ENCODE results near the gene SERPINB6. TPM values are rescaled to one million over a fixed set of nuclear protein-coding genes. Genes with fewer than 3 reads are reported as not detected.
"Not testable (repeated sequence)": the region's sequence is repeated elsewhere in the genome, so short reads cannot be mapped to it uniquely, and the experiment has no call there.

SERPINB6 gene
- polyA plus RNA-seq, 1 donor from 2014 or later: 77.8 TPM

GRCh38 chr6:2976571-2977085 lies 5.3 kb upstream of the SERPINB6 start:
- Mint-ChIP-seq H3K4me3 (peak overlapping the region in 2 of 4 donors; percentile 23 to 35), H3K27me3 (peaks cover 11% of the 10 kb centered on the region), H3K4me1 (peaks cover 4 to 16% (median 14%) of the 10 kb centered on the region in 3 donors), H3K9me3 (peaks cover 0 to 2% (median 0%) of the 10 kb centered on the region in 3 donors), H3K36me3 (peaks cover 2% of the 10 kb centered on the region), H3K27ac (no peak overlapping the region)

GRCh38 chr6:2976060-2976459 lies 4.7 kb upstream of the SERPINB6 start:
- peaks cover 4 to 17% (median 15%) of the 10 kb centered on the region in 3 donors for H3K4me1 Mint-ChIP-seq
- H3K27ac Mint-ChIP-seq: no peak overlapping the region
- H3K4me3 Mint-ChIP-seq: peak overlapping the region in 2 of 4 donors; percentile 35 to 83
- peaks cover 2% of the 10 kb centered on the region for H3K36me3 Mint-ChIP-seq
- H3K27me3 Mint-ChIP-seq: peaks cover 8% of the 10 kb centered on the region
- peaks cover 0 to 2% (median 0%) of the 10 kb centered on the region in 3 donors for H3K9me3 Mint-ChIP-seq

- H3K27ac Mint-ChIP-seq: peak overlapping the region in 1 of 3 donors; percentile 23
- peak overlapping the region in 1 of 4 donors; percentile 30 for H3K4me3 Mint-ChIP-seq
- peaks cover 13 to 31% (median 21%) of the 10 kb centered on the region in 3 donors for H3K4me1 Mint-ChIP-seq
- no peaks in the 10 kb centered on the region for H3K36me3 Mint-ChIP-seq
- peaks cover 0 to 2% (median 0%) of the 10 kb centered on the region in 3 donors for H3K9me3 Mint-ChIP-seq
- H3K27me3 Mint-ChIP-seq: no peaks in the 10 kb centered on the region
Measured at GRCh38 chr6:2973676-2974075, 2.3 kb upstream of the SERPINB6 start.

- H3K27ac Mint-ChIP-seq, H3K9me3 Mint-ChIP-seq, H3K36me3 Mint-ChIP-seq, H3K27me3 Mint-ChIP-seq: not testable (repeated sequence)
- Mint-ChIP-seq H3K4me1 (peaks cover 14 to 35% (median 26%) of the 10 kb centered on the region in 3 donors), H3K4me3 (peak overlapping the region in 1 of 4 donors; percentile 30)
Measured at GRCh38 chr6:2973180-2973579, 1.8 kb upstream of the SERPINB6 start.

GRCh38 chr6:2972685-2973084 lies 1.3 kb upstream of the SERPINB6 start:
- not testable (repeated sequence) for H3K27me3 Mint-ChIP-seq, H3K36me3 Mint-ChIP-seq, H3K9me3 Mint-ChIP-seq
- Mint-ChIP-seq H3K27ac (peak overlapping the region in 2 of 3 donors; percentile 89 to 93), H3K4me3 (peak overlapping the region; percentile 9 to 96 (median 90)), H3K4me1 (peaks cover 14 to 38% (median 31%) of the 10 kb centered on the region in 3 donors)

- Mint-ChIP-seq H3K4me1 (peaks cover 18 to 43% (median 35%) of the 10 kb centered on the region in 3 donors), H3K4me3 (peak overlapping the region; percentile 87 to 96 (median 95)), H3K27ac (peak overlapping the region; percentile 89 to 95 (median 93))
- H3K36me3 Mint-ChIP-seq, H3K27me3 Mint-ChIP-seq, H3K9me3 Mint-ChIP-seq: not testable (repeated sequence)
Measured at GRCh38 chr6:2972219-2972487, 786 bp upstream of the SERPINB6 start.

GRCh38 chr6:2970753-2971419 lies 481 bp downstream of the SERPINB6 start:
- Mint-ChIP-seq H3K36me3 (peaks cover 2% of the 10 kb centered on the region), H3K27me3 (no peaks in the 10 kb centered on the region), H3K4me1 (peaks cover 22 to 50% (median 34%) of the 10 kb centered on the region in 3 donors), H3K27ac (peak overlapping the region in 2 of 3 donors; percentile 79 to 81), H3K9me3 (peaks cover 0 to 2% (median 0%) of the 10 kb centered on the region in 3 donors), H3K4me3 (peak overlapping the region; percentile 88 to 96 (median 96))

- Mint-ChIP-seq H3K27ac (peak overlapping the region; percentile 71 to 81 (median 79)), H3K9me3 (peaks cover 0 to 2% (median 0%) of the 10 kb centered on the region in 3 donors), H3K27me3 (no peaks in the 10 kb centered on the region), H3K36me3 (peaks cover 2% of the 10 kb centered on the region), H3K4me1 (peaks cover 22 to 49% (median 32%) of the 10 kb centered on the region in 3 donors), H3K4me3 (peak overlapping the region; percentile 88 to 96 (median 95))
Measured at GRCh38 chr6:2970034-2970685, 1.2 kb downstream of the SERPINB6 start.

GRCh38 chr6:2969549-2969948 lies 1.8 kb downstream of the SERPINB6 start:
- no peaks in the 10 kb centered on the region for H3K27me3 Mint-ChIP-seq
- H3K4me3 Mint-ChIP-seq: peak overlapping the region in 3 of 4 donors; percentile 20 to 96 (median 27)
- peaks cover 22 to 51% (median 35%) of the 10 kb centered on the region in 3 donors for H3K4me1 Mint-ChIP-seq

GRCh38 chr6:2968600-2969135 lies 2.7 kb downstream of the SERPINB6 start:
- Mint-ChIP-seq H3K9me3 (peaks cover 0 to 2% (median 0%) of the 10 kb centered on the region in 3 donors), H3K36me3 (peaks cover 2% of the 10 kb centered on the region), H3K4me1 (peaks cover 22 to 51% (median 38%) of the 10 kb centered on the region in 3 donors), H3K27me3 (no peaks in the 10 kb centered on the region), H3K27ac (peak overlapping the region in 2 of 3 donors; percentile 24 to 85), H3K4me3 (peak overlapping the region in 1 of 4 donors; percentile 39)

More at GRCh38 chr6:2969549-2969948, 1.8 kb downstream of the SERPINB6 start:
- Mint-ChIP-seq H3K9me3 (peaks cover 0 to 2% (median 0%) of the 10 kb centered on the region in 3 donors), H3K27ac (peak overlapping the region in 2 of 3 donors; percentile 79 to 80), H3K36me3 (peaks cover 2% of the 10 kb centered on the region)

- peaks cover 0 to 2% (median 0%) of the 10 kb centered on the region in 3 donors for H3K9me3 Mint-ChIP-seq
- peaks cover 2% of the 10 kb centered on the region for H3K36me3 Mint-ChIP-seq
- peak overlapping the region in 1 of 4 donors; percentile 56 for H3K4me3 Mint-ChIP-seq
- H3K27ac Mint-ChIP-seq: no peak overlapping the region
- H3K4me1 Mint-ChIP-seq: peaks cover 22 to 51% (median 41%) of the 10 kb centered on the region in 3 donors
- no peaks in the 10 kb centered on the region for H3K27me3 Mint-ChIP-seq
Measured at GRCh38 chr6:2967936-2968335, 3.4 kb downstream of the SERPINB6 start.

GRCh38 chr6:2966347-2966746 lies 5.0 kb downstream of the SERPINB6 start:
- Mint-ChIP-seq H3K4me1 (peaks cover 30 to 49% (median 41%) of the 10 kb centered on the region in 3 donors), H3K4me3 (no peak overlapping the region), H3K9me3 (no peaks in the 10 kb centered on the region), H3K36me3 (peaks cover 2% of the 10 kb centered on the region), H3K27me3 (no peaks in the 10 kb centered on the region), H3K27ac (no peak overlapping the region)

- Mint-ChIP-seq H3K27ac (peak overlapping the region in 1 of 3 donors; percentile 85), H3K4me3 (no peak overlapping the region), H3K36me3 (peaks cover 4% of the 10 kb centered on the region), H3K9me3 (no peaks in the 10 kb centered on the region), H3K4me1 (peaks cover 24 to 42% (median 36%) of the 10 kb centered on the region in 3 donors), H3K27me3 (no peaks in the 10 kb centered on the region)
Measured at GRCh38 chr6:2964793-2965505, 6.4 kb downstream of the SERPINB6 start.

- peaks cover 20 to 36% (median 35%) of the 10 kb centered on the region in 3 donors for H3K4me1 Mint-ChIP-seq
- H3K9me3 Mint-ChIP-seq: no peaks in the 10 kb centered on the region
- H3K27ac Mint-ChIP-seq: no peak overlapping the region
- H3K36me3 Mint-ChIP-seq: peaks cover 4% of the 10 kb centered on the region
- no peak overlapping the region for H3K4me3 Mint-ChIP-seq
- H3K27me3 Mint-ChIP-seq: no peaks in the 10 kb centered on the region
Measured at GRCh38 chr6:2963756-2964155, 7.6 kb downstream of the SERPINB6 start.

Measured in IgD-negative memory B cell (primary cell).